GM18870 (cell line): ENCODE results near the gene ZNRF2.

ENCODE experiments used
- ATAC-seq: cut with Tn5 transposase; IDR thresholded peaks from one replicate; pipeline ENCODE4 v1.9.1; 2021; ENCODE audit warnings: moderate library complexity; ENCODE audit not compliant: unreplicated experiment

The ZNRF2 gene

GRCh38 chr7:30284298-30285066, at the start of gene ZNRF2:
Gene ZNRF2, plus strand, starts transcription at chr7:30284597. Its CDS starts 761 bp downstream, at chr7:30285358.
- peak; percentile 94 for ATAC-seq

- no peak for ATAC-seq
Observed at GRCh38 chr7:30237271-30237695, 47.1 kb upstream of the ZNRF2 start.

GRCh38 chr7:30238721-30239441, 45.5 kb upstream of the ZNRF2 start:
- no peak for ATAC-seq

GRCh38 chr7:30240106-30240800, 44.1 kb upstream of the ZNRF2 start:
- ATAC-seq: no peak

GRCh38 chr7:30241767-30242166, 42.6 kb upstream of the ZNRF2 start:
- ATAC-seq: peak; percentile 46

GRCh38 chr7:30244340-30244739, 40.1 kb upstream of the ZNRF2 start:
- no peak for ATAC-seq

GRCh38 chr7:30245913-30246312, 38.5 kb upstream of the ZNRF2 start:
- ATAC-seq: no peak

GRCh38 chr7:30246392-30246791, 38.0 kb upstream of the ZNRF2 start:
- no peak for ATAC-seq

GRCh38 chr7:30247541-30248401, 36.6 kb upstream of the ZNRF2 start:
- no peak for ATAC-seq

GRCh38 chr7:30249316-30249715, 35.1 kb upstream of the ZNRF2 start:
- no peak for ATAC-seq

GRCh38 chr7:30249986-30250774, 34.2 kb upstream of the ZNRF2 start:
- no peak for ATAC-seq

GRCh38 chr7:30251708-30252329, 32.6 kb upstream of the ZNRF2 start:
- ATAC-seq: no peak

- ATAC-seq: no peak
Observed at GRCh38 chr7:30252885-30253795, 31.3 kb upstream of the ZNRF2 start.

- ATAC-seq: no peak
Observed at GRCh38 chr7:30253796-30254165, 30.6 kb upstream of the ZNRF2 start.

GRCh38 chr7:30254248-30254647, 30.1 kb upstream of the ZNRF2 start:
- no peak for ATAC-seq

GRCh38 chr7:30254717-30255063, 29.7 kb upstream of the ZNRF2 start:
- ATAC-seq: no peak

- no peak for ATAC-seq
Observed at GRCh38 chr7:30255064-30255769, 29.2 kb upstream of the ZNRF2 start.

GRCh38 chr7:30256349-30256858, 28.0 kb upstream of the ZNRF2 start:
- no peak for ATAC-seq
